Spleen (tissue), 11 donors: ENCODE data around the gene MICAL2. TPM values are rescaled to one million over a fixed set of nuclear protein-coding genes. Genes with fewer than 3 reads are reported as not detected.

Experiments used
- DNase-seq: peaks from one replicate; pipeline ENCODE4 v3.0.0-alpha.2; 2020
- H3K27ac ChIP-seq, 8 donors: fragments of 200-600 bp; sonication (generic) in 7 of 8; 1 replicate in 4 of 8; 2 replicates in 4 of 8; pipeline versions ENCODE4 v1.5.0 to v1.8.0; 2016 to 2021; ENCODE audit warnings: inconsistent platforms in 4 of 8, mild to moderate bottlenecking in 4 of 8, moderate library complexity in 1 of 8
- H3K27me3 ChIP-seq, 7 donors: fragments of 200-600 bp; sonication (generic) in 6 of 7; replicated peaks in 1 of 7; 1 replicate in 4 of 7; 2 replicates in 3 of 7; pipeline versions ENCODE4 v1.5.0 to v1.8.0; 2016 to 2021; ENCODE audit warnings: inconsistent platforms in 3 of 7, mild to moderate bottlenecking in 1 of 7
- H3K36me3 ChIP-seq, 6 donors: fragments of 200-600 bp; sonication (generic) in 5 of 6; 1 replicate in 4 of 6; 2 replicates in 2 of 6; pipeline versions ENCODE4 v1.5.0 to v1.8.0; 2016 to 2021; ENCODE audit warnings: inconsistent platforms in 2 of 6
- H3K4me1 ChIP-seq, 6 donors: fragments of 200-600 bp; sonication (generic) in 5 of 6; 1 replicate in 3 of 6; 2 replicates in 3 of 6; pipeline versions ENCODE4 v1.5.0 to v1.8.0; 2016 to 2021; ENCODE audit warnings: inconsistent platforms in 3 of 6
- H3K4me3 ChIP-seq, 8 donors: fragments of 200-600 bp; sonication (generic) in 7 of 8; 1 replicate in 4 of 8; 2 replicates in 4 of 8; pipeline versions ENCODE4 v1.5.0 to v1.8.0; 2016 to 2021; ENCODE audit warnings: inconsistent platforms in 4 of 8, mild to moderate bottlenecking in 4 of 8, moderate library complexity in 2 of 8
- H3K9me3 ChIP-seq, 8 donors: fragments of 200-600 bp; sonication (generic) in 7 of 8; 1 replicate in 4 of 8; 2 replicates in 4 of 8; pipeline versions ENCODE4 v1.5.0 to v1.8.0; 2016 to 2021; ENCODE audit warnings: inconsistent platforms in 4 of 8
- POLR2A ChIP-seq, 3 donors: fragments of 450-650 bp; IDR thresholded peaks; one replicate each; pipeline ENCODE4 v1.5.1; 2017; ENCODE audit warnings: antibody characterized with exemption in 3 of 3, mild to moderate bottlenecking in 1 of 3
- POLR2AphosphoS5 ChIP-seq, 3 donors: sonication (generic); formaldehyde crosslinking; IDR thresholded peaks; one replicate each; pipeline ENCODE4 v1.5.1; 2017; ENCODE audit warnings: antibody characterized with exemption in 3 of 3
- WGBS, 5 donors: extraction: QIAGEN DNeasy Blood & Tissue Kit in 3 of 5; methylation state at CpG; one replicate each; pipeline versions ENCODE4 v1.1.5 to v1.1.7; 2013 to 2018; 5-methylcytosine and 5-hydroxymethylcytosine counted together
- intact Hi-C: fragments of 100-400 bp; cut with DNase I; formaldehyde crosslinking; loops from one replicate; pipeline ENCODE4 v1.15.0; 2023; ENCODE audit warnings: low total_unique reads
- polyA plus RNA-seq, 3 donors: library from polyadenylated mRNA; stranded (reverse); fragments of 200-250 nt; gene quantifications; one replicate each; pipeline ENCODE4 v1.2.1, GENCODE V29; 2013
- total RNA-seq, 7 donors: library from RNA; depleted of rRNA in 3 of 7; stranded (reverse); fragments of >200 nt in 3 of 7; fragmentation: NEBNext Ultra II Directional in 4 of 7; extraction: Animal tissue kit (Norgen Biotek cat#: 25700) in 4 of 7; gene quantifications; one replicate each; pipeline versions ENCODE4 v1.1.0 to v1.2.1, GENCODE V29; 2016 to 2021
- TF ChIP-seq, protein P1 (sequence below), 11 experiments: fragments of 200-600 bp in 7 of 11; fragments of 450-650 bp in 4 of 11; sonication (generic) in 4 of 11; IDR thresholded peaks in 8 of 11; conservative IDR thresholded peaks in 3 of 11; 1 replicate in 7 of 11; 2 replicates in 4 of 11; pipeline versions ENCODE4 v1.4.0 to v1.8.0; 2016 to 2021; ENCODE audit warnings: antibody characterized with exemption in 11 of 11, inconsistent platforms in 4 of 11, mild to moderate bottlenecking in 1 of 11
- donor health status: healthy with polysubstance abuse.
- donor health status: DM: no; HTN: no; CAD: no; lungs with moderate emphysema.
- donor health status: DM: no; HTN: no; CAD: no.
- donor health status: Bipolar disorder and iron deficiency.
- donor health status: healthy.
- donor health status: DM: no; HTN: no; CAD: no.
- donor health status: DM: yes; HTN: yes; CAD: no.

The MICAL2 gene
- total and polyA plus RNA-seq, 10 donors: 1.9 to 50.8 (median 32.3) TPM

DNA sequence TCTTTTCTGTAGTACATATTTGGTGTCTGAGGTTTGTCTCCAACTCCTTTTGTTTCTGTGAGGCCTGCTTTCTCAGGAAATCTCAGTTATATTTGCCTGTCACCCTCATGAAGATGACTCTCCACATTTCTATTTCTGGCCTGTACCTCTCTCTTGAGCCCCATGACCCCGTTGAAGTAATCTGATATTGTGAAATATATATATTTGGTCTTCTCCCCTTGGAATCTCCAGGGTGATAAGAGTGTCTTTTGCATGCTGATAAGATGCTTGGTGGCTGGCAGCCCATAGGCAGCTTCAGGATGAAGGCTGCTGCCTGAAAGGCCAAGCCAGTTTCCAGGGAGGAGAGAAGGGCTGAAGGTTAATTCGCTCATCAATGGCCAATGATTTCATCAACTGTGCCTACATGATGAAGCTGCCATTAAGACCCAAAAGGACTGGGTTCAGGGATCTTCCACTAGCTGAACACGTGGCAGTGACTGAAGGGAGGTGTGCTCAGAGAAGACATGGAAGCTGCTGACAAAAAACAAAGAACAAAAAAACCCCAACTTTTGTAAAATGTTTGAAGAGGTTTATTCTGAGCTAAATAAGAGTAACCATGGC, 67.4 kb downstream of the MICAL2 start:
- DNase-seq: no peak
- peaks cover 0 to 16% (median 1%) of the 10 kb centered on the region in 6 donors for H3K4me1 ChIP-seq
- 58 to 81% (median 66%) methylated on average over 3 of the region's 3 CpGs for WGBS, 5 donors
- no peaks in the 10 kb centered on the region for H3K9me3 ChIP-seq
- TF ChIP-seq POLR2AphosphoS5 (IDR thresholded peaks at IDR 0.05) (no peak), POLR2A (IDR thresholded peaks at IDR 0.05) (no peak)
- TF ChIP-seq, protein P1, sequence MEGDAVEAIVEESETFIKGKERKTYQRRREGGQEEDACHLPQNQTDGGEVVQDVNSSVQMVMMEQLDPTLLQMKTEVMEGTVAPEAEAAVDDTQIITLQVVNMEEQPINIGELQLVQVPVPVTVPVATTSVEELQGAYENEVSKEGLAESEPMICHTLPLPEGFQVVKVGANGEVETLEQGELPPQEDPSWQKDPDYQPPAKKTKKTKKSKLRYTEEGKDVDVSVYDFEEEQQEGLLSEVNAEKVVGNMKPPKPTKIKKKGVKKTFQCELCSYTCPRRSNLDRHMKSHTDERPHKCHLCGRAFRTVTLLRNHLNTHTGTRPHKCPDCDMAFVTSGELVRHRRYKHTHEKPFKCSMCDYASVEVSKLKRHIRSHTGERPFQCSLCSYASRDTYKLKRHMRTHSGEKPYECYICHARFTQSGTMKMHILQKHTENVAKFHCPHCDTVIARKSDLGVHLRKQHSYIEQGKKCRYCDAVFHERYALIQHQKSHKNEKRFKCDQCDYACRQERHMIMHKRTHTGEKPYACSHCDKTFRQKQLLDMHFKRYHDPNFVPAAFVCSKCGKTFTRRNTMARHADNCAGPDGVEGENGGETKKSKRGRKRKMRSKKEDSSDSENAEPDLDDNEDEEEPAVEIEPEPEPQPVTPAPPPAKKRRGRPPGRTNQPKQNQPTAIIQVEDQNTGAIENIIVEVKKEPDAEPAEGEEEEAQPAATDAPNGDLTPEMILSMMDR (IDR thresholded peaks at IDR 0.05 in 8 of 11, conservative IDR thresholded peaks at IDR 0.05 in 3 of 11): no peak
- H3K27ac ChIP-seq: no peak overlapping the region
- H3K4me3 ChIP-seq: no peak overlapping the region
- no peaks in the 10 kb centered on the region for H3K27me3 ChIP-seq
- no peaks in the 10 kb centered on the region for H3K36me3 ChIP-seq
- intact Hi-C loops: no loop called here

DNA sequence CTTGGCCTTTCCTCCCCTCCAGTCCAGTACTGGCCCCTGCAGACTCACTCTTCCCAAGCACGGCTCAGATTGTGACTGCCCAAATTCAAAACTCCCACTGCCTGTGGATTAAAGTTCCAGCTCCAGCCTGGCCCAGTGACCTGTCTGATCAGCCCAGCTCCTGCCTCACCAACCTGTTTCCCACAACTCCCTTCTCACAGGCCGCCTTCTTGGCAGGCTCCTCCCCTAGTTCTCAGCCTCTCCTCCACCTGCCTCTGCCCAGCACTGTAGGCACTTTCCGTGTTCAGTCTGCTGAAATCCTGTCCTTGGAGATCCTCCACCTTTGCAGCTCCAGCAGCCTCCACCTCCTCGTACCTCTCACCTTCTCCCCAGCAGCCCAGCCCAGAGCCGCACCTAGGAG, 68.6 kb downstream of the MICAL2 start:
- H3K27me3 ChIP-seq: no peaks in the 10 kb centered on the region
- DNase-seq: no peak
- TF ChIP-seq, protein P1 (IDR thresholded peaks at IDR 0.05 in 8 of 11, conservative IDR thresholded peaks at IDR 0.05 in 3 of 11): no peak
- TF ChIP-seq POLR2AphosphoS5 (IDR thresholded peaks at IDR 0.05): no peak
- no peak for TF ChIP-seq POLR2A (IDR thresholded peaks at IDR 0.05)
- H3K27ac ChIP-seq: no peak overlapping the region
- intact Hi-C loops: no loop called here
- no peaks in the 10 kb centered on the region for H3K36me3 ChIP-seq
- no peak overlapping the region for H3K4me3 ChIP-seq
- 80 to 90% (median 84%) methylated on average over 5 of the region's 5 CpGs for WGBS, 5 donors
- H3K9me3 ChIP-seq: no peaks in the 10 kb centered on the region
- peaks cover 0 to 16% (median 5%) of the 10 kb centered on the region in 6 donors for H3K4me1 ChIP-seq

DNA sequence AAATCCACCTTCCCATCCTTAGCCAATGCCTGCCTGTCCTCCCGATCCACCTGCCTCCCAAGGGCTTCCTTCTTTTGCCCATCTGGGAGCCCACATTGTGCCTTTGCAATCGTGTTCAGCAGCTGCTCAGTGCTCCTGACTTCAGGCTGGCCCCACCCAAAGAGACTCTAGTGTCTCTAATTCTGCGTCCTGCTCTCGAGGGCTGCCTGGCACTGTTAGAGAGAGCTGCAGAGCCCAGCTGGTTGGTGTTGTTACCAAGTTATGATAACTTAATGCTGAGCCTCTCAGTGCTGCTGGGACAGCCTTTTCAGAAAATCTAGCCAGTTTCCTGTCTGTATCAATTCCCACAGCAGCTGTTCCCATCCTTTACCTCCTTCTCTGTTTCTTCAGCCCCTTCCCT, 69.1 kb downstream of the MICAL2 start:
- intact Hi-C loops: no loop called here
- Histone ChIP-seq H3K4me3 (no peak overlapping the region), H3K9me3 (no peaks in the 10 kb centered on the region), H3K27me3 (no peaks in the 10 kb centered on the region), H3K27ac (no peak overlapping the region), H3K4me1 (peaks cover 0 to 11% (median 4%) of the 10 kb centered on the region in 6 donors), H3K36me3 (no peaks in the 10 kb centered on the region)
- TF ChIP-seq, protein P1 (IDR thresholded peaks at IDR 0.05 in 8 of 11, conservative IDR thresholded peaks at IDR 0.05 in 3 of 11): no peak
- no peak for TF ChIP-seq POLR2AphosphoS5 (IDR thresholded peaks at IDR 0.05)
- TF ChIP-seq POLR2A (IDR thresholded peaks at IDR 0.05): no peak
- DNase-seq: no peak
- 67 to 79% (median 73%) methylated on average over 4 of the region's 4 CpGs for WGBS, 5 donors

DNA sequence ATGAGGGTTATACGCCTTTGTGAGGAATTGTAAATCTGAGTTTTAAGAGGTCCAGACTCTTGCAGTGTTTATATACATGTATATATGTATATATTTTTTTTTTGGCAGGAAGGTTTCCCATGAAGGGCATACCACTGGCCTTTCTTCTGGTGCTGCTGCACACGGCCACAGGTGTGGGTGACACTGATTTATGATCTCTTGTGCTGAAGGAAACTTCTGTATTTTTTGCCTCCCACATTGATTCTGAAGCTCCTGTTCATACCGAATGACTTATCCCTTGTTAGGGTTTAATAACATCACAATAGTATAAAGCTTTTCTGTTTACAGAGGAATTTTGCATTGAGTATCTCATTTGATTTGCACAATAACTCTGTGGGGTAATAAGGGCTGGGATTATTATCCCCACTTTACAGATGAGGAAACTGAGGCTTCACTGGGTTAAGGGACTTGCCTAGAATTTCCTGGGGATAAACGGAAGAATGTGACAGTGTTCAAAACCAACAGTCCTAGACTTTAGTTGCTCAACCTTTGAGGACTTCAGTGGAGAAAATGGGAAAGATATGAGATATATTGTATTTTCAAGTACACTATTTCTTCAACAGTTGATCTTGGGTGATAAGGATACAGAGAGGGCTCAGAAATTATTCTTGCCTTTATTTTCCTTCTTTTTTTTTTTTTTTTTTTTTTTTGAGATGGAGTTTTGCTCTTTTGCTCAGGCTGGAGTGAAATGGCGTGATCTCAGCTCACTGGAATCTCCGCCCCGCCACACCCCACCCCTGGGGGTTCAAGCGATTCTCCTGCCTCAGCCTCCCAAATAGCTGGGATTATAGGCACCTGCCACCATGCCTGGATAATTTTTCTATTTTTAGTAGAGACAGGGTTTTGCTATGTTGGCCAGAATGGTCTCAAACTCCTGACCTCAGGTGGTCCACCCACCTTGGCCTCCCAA, 70.1 kb downstream of the MICAL2 start:
- peaks cover 0 to 11% (median 2%) of the 10 kb centered on the region in 6 donors for H3K4me1 ChIP-seq
- intact Hi-C loops: no loop called here
- no peak for DNase-seq
- no peaks in the 10 kb centered on the region for H3K27me3 ChIP-seq
- no peak overlapping the region for H3K27ac ChIP-seq
- no peak overlapping the region for H3K4me3 ChIP-seq
- WGBS, 5 donors: 76 to 85% (median 83%) methylated on average over 8 of the region's 8 CpGs
- H3K9me3 ChIP-seq: no peaks in the 10 kb centered on the region
- TF ChIP-seq POLR2A (IDR thresholded peaks at IDR 0.05) (no peak), POLR2AphosphoS5 (IDR thresholded peaks at IDR 0.05) (no peak)
- TF ChIP-seq, protein P1 (IDR thresholded peaks at IDR 0.05 in 8 of 11, conservative IDR thresholded peaks at IDR 0.05 in 3 of 11): no peak
- H3K36me3 ChIP-seq: no peaks in the 10 kb centered on the region
